ENCODE data around the gene FNDC3B.

DNA sequence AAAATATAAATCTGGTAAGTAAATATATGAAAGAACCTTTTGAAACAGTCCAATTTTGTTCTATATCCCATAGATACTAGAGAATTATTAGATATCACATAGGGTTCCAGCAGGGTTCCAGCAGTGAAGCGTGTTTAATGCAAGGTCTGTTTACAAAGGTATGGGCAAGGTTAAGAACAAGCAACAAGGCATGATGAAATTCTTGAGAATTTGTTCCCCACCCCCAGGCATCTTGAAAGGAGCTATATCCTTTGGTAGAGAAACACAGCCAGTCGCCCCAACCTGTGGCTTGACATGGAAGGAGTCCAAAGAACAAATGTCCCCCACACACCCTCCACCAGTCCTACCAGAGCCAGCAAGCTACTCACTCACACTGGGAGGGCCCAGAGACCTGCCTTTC is 18.6 kb upstream of the FNDC3B start:
- TF ChIP-seq CTCF (conservative IDR thresholded peaks at IDR 0.05; ENCODE audit: low read depth, low read length) (no peak), EZH2 (IDR thresholded peaks at IDR 0.05; ENCODE audit: low read length, unreplicated experiment) (no peak), EZH2phosphoT487 (IDR thresholded peaks at IDR 0.05; ENCODE audit: borderline replicate concordance, low read length) (no peak)
